Stimulated activated CD8-positive, alpha-beta memory T cell treated with anti-CD3 and anti-CD28 coated beads, Interleukin-15, amount 100 ng/mL, for 4 hours (primary cell): Measurements from ENCODE around the gene RABL2B.

ENCODE experiments used
- DNase-seq, 2 donors: peaks; one replicate each; pipeline ENCODE4 v3.0.0-alpha.2; 2020; ENCODE audit warnings: low read depth in 2 of 2

The RABL2B gene

DNA sequence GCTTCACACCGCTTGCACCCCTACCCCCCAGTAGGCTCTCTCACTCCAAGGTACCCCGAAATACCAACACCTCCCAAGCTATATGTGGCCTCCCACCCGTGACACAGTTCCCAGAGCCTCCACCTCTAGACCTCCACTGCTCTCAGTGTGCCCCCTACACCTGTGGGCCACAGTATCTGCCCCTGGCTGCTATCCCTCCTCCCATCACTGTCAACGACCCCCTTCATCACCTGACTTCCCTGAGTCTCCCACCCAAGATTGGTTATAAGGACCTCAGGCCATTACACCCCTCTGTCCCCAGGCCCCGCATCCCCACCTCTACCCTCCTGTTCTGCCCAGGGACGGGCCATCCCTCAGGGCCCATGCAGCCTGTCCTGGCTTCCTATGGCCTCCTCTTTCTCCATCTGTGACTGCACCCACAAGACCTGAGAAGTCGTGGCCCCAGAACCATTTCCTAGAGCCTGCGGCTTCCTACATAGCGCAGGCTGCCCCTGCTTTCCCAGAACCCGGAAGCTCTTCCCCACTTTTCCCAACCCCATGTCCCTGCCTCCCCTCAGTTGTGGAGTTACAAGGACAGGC lies 44.7 kb downstream of the RABL2B start:
- no peak for DNase-seq

DNA sequence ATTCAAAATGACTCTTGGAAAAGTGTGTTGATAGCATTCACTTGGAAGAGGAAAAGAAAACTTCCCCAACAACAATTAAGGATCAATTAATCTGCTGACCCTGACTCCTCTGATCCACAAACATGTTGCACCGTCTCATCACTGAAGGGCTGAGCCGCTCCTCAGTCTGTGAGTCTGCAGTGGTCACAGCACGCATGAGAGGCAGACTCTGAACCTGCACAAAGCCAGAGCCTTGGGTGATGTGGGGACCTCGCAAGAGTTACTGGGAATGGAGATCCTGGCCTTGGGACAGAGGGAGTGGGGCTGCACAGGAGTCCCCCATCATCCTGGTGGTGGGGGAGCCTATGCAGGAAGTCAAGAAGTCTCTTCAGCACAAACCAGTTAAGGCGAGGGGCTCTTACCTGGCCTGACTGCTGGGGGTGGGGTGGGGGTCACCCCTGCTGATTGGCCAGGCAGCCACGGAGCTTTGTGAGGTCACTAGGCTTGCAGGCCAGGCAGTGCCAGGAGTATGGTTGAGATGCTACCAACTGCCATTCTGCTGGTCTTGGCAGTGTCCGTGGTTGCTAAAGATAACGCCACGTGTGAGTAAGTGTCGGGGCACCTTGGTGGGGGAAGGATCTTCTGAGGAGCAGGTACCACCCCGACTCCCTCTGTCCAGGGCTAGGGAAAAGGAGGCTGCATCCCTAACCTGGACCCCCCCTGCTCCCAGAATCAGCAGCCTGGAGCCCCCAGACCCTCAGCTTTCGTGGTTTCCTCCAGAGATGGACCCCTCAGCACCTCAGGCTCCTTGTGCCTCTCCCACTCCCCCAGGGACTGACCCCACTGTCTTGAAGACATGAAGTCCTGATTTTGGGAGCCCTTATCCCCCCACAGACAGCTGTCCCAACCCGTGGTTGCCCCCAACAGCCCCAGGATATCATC lies 45.4 kb downstream of the RABL2B start, which contains the start of gene ACR:
Gene ACR (plus strand): TSS at position 477 of the 921 bp plus-strand sequence. CDS start 32 bp downstream, at position 509.
- no peak for DNase-seq

DNA sequence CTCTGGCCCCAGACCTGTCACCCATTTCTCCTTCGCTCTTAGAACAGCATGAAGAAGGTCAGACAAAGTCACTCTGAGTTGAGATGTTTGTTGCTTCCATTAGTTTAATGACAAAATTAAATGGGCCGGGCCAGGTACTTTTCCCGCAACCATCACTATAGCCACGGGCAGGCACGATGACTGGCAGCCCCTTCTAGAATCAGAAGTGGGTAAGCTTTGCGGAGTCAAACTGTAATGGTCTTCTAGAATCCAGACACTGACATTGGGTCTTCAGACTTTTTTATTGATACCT lies 47.8 kb downstream of the RABL2B start:
- DNase-seq = no peak

DNA sequence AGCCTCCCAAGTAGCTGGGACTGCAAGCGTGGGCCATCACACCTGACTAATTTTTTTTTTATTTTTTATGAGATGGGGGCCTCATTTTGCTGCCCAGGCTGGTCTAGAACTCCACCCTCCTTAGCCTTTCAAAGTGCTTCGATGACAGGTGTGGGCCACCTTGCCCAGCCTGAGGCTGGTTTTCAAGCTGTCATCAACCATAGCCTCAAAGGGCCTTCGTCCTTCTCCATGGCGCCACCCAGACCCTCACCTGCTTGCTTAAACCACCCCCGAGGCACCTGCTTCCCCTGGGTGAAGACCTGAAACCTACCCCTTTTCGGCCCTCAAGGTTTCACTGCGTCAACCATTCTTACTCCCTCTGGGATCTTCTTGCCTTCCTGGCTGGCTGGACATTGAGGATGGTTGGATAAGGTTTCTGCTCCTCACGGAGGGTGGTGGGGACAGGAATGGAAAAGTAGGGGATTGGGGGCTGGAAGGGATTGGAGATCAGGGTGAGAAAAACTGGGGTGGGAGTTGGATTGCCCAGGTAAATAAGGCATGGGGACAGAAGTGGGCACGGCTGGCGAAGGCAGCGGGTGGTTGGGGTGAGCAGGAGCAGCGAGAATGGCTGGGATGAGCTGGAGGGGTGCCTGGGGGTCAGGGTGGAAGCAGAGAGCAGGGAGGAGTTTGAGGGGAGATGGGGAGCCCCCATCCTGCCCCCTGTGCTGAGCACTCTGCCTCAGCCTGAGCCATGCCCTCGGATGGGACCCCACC lies 48.3 kb downstream of the RABL2B start:
- DNase-seq = no peak

DNA sequence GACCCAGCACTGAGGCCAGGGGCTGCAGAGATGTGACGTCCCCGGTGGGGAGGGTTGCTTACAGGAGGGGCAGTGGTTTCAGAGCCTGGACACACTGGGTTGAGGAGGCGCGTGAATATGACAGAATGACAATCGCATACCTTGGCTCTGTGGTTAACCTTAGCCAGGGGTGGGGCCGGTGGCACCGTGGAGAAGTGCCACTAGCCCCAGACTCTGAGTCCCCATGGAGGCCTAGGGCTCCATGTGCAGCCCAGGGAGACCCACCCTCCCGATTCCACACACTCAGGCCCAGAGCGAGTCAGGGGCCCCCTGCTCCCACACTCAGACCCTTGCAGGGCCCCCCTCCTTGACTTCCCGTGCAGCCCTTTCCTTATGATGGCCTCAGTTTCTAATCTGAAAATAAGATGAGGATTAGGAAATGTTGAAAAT lies 49.1 kb downstream of the RABL2B start:
- no peak for DNase-seq

GRCh38 chr22:50733521-50734342 lies 49.7 kb downstream of the RABL2B start:
- no peak for DNase-seq

DNA sequence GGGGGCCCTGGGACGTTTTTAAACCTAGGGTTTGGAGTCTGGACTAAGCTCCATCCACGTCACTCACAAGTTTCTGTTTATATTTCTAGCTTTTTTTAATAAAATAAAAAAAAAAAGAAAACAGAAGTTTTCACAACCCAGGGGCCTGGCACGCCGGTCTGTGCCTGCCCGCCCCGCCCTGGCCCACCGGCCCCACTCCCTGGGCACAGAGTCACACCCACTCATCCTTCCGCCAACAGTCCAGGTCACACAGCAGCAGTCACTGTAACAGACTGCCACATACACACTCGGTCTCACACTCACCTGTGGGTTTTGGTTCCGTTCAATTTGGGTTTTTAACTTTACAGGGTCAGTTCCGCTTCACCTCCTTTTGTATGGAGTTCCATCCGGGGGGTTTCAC lies 50.8 kb downstream of the RABL2B start:
- DNase-seq = no peak

GRCh38 chr22:50731811-50732624 lies 51.4 kb downstream of the RABL2B start:
- DNase-seq = peak; percentile 10 to 12

- DNase-seq = no peak
Observed at GRCh38 chr22:50730941-50731661, 52.3 kb downstream of the RABL2B start.

DNA sequence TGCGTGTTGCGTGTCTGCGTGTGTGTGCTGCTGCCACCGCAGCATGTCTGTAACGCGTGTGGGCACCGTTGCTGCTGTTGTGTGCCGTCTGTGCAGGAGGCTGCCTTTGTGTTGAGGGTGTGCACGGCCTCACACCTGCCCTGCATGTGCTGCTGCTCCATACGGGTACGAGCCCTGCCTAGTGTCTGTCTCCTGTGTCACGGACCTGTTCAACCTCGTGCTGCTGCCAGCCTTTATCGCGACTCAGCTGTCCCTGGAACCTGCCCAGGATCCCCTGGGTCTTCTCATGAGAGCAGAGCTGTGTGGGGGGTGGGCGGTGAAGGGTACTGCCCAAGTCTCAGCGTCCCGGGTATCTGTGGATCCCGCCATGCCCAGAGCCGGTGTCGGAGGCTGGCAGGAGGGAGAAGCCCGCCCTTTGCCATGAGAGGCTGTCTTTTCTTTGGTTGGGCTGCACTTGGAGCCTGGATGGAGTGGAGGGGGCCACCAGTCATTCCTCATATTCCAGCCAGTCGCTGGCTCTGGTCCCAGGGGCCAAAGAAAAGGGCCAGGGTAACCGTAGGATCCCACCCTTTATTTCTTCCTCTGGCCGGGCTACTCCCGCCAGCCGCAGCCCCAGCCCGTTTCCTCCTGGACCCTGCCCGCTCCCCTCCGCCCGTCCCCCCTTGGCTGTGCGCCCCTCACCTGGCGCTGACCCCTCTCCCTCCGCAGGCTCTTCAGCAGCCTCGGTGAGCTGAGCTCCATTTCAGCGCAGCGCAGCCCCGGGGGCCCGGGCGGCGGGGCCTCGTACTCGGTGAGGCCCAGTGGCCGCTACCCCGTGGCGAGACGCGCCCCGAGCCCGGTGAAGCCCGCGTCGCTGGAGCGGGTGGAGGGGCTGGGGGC lies 53.2 kb downstream of the RABL2B start:
- no peak for DNase-seq

GRCh38 chr22:50729391-50730012 lies 53.9 kb downstream of the RABL2B start:
- no peak for DNase-seq

DNA sequence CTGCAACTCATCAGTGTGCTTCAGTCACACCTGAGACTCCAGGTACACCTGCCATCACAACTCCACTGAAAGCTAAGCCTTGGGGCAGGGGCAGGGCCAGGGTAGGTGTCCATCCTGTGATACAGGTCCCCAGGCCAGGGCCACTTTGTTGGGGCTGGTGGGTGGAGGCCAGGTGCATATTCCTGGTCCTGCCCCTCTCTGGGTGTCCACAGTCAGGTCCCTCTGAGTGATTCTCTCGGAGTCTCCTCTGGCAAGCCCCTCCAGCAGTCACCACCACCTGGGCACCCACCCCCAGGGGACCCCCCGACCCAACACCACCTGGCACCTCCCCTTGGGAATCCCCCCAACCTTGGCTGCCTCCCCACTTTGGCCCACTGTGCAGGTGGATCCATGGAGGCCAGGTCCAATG lies 54.9 kb downstream of the RABL2B start:
- no peak for DNase-seq

DNA sequence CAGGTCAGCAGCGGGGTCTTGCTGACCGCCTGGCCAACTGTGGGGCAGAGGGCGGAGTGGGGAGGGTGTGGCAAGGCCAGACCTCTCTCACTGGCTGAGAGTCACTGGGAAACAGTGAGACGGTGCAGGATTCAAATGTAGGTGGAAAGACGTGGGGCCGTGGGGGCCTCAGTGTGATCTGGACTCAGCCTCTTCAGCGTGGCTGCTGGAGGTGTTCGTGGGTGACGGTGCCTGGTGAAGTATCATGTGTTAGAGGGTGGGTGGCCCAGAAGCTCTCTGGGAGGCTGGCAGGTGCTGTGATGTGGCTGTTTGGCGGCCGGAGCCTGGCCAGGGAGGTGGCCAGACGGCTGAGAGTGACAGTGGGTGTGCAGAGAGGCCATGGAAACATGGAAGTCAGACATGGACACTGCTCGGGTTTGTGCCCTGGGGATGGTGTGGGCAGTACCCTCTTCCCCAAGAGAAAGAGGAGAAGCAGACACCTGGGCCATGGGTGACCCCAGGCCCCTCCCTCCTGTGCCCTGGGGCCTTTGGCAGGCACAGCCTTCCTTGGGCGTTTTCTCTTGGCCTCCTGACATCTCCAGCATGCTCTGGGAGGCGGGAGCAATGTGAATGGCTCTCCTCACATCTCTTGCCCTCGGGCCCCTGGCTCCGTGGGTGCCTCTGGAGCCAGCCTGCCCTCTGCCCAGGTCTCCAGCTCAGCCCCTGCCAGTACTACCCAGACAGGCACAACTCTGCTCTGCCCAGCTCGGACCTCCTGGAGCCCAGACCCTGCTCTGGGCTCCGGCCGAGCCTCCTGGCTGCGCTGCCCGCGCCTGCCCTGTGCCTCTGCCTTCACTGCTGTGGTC lies 55.5 kb downstream of the RABL2B start:
- no peak for DNase-seq

- DNase-seq = no peak
Observed at GRCh38 chr22:50726643-50727340, 56.6 kb downstream of the RABL2B start.

DNA sequence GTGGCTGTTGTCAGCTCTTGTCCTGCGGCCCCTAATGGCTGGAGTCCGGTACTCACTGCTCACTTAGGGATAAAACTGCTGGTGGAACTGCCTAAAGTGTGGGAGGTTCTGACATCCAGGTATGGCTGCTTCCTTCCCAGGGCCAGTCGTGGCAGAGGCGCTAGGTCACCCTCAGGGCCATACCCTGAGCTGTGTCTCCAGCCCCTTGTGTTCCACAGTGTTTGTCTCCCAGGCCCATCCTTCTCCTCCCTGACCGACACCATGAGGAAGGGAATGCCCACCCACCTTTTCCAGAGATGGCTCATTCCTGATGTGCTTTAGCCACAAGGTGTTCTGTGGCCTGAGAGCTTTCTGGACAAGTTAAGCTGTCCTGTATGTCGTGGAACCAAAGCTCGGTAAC lies 57.8 kb downstream of the RABL2B start:
- no peak for DNase-seq

GRCh38 chr22:50724616-50725015 lies 58.8 kb downstream of the RABL2B start:
- DNase-seq = no peak

- no peak for DNase-seq
Observed at GRCh38 chr22:50723991-50724390, 59.4 kb downstream of the RABL2B start.
